GM19239 (cell line): ENCODE data around the gene TJP1.
"Not testable (repeated sequence)": the region's sequence is repeated elsewhere in the genome, so short reads cannot be mapped to it uniquely, and the experiment has no call there.

ENCODE experiments used
- DNase-seq: peaks from one replicate; pipeline ENCODE4 v3.0.0; 2011; ENCODE audit warnings: low spot score; ENCODE audit not compliant: insufficient read length
- FAIRE-seq: peaks from 2 replicates; lab custom pipeline; 2011; peaks lifted over from hg19 to GRCh38; lab: Jason Lieb, UNC

Gene TJP1

GRCh38 chr15:29672923-29673809 lies 149.1 kb downstream of the TJP1 start:
- FAIRE-seq (no peak), DNase-seq (no peak)

GRCh38 chr15:29672446-29672845 lies 149.8 kb downstream of the TJP1 start:
- FAIRE-seq (no peak), DNase-seq (no peak)

GRCh38 chr15:29672046-29672445 lies 150.2 kb downstream of the TJP1 start:
- FAIRE-seq, DNase-seq: not testable (repeated sequence)

- DNase-seq (no peak), FAIRE-seq (no peak)
Measured at GRCh38 chr15:29670998-29671981, 151.0 kb downstream of the TJP1 start.

GRCh38 chr15:29670266-29670665 lies 152.0 kb downstream of the TJP1 start:
- no peak for FAIRE-seq
- DNase-seq, result no peak

GRCh38 chr15:29669823-29670222 lies 152.4 kb downstream of the TJP1 start:
- FAIRE-seq (no peak), DNase-seq (no peak)

GRCh38 chr15:29668120-29668602 lies 154.1 kb downstream of the TJP1 start:
- DNase-seq (peak; percentile 22), FAIRE-seq (no peak)

- DNase-seq (no peak), FAIRE-seq (no peak)
Measured at GRCh38 chr15:29666241-29666640, 156.0 kb downstream of the TJP1 start.

- no peak for DNase-seq
- FAIRE-seq, result no peak
Measured at GRCh38 chr15:29665444-29666003, 156.7 kb downstream of the TJP1 start.

GRCh38 chr15:29664406-29664805 lies 157.9 kb downstream of the TJP1 start:
- DNase-seq, result no peak
- FAIRE-seq, result no peak

GRCh38 chr15:29657476-29657817 lies 164.8 kb downstream of the TJP1 start:
- FAIRE-seq, DNase-seq: not testable (repeated sequence)

GRCh38 chr15:29656636-29657475 lies 165.4 kb downstream of the TJP1 start:
- DNase-seq (no peak), FAIRE-seq (no peak)

GRCh38 chr15:29652595-29652994 lies 169.7 kb downstream of the TJP1 start:
- FAIRE-seq, result no peak
- no peak for DNase-seq

GRCh38 chr15:29651476-29652233 lies 170.6 kb downstream of the TJP1 start:
- no peak for DNase-seq
- no peak for FAIRE-seq
